Esophagus muscularis mucosa (tissue), 4 donors: ENCODE results near the gene PACRG. TPM values are rescaled to one million over a fixed set of nuclear protein-coding genes. Genes with fewer than 3 reads are reported as not detected.
A peak's percentile ranks its signal among the peaks of the same experiment; 100 is the strongest.

ENCODE experiments used
- DNase-seq: peaks from one replicate; pipeline ENCODE4 v3.0.0-alpha.2; 2017; ENCODE audit errors: extremely low spot score
- H3K27ac ChIP-seq, 4 donors: fragments of 200-600 bp; sonication (generic); replicated peaks in 1 of 4; 1 replicate in 3 of 4; 2 replicates in 1 of 4; pipeline ENCODE4 v1.5.1; 2016 to 2019; ENCODE audit warnings: mild to moderate bottlenecking in 1 of 4
- H3K27me3 ChIP-seq, 4 donors: fragments of 200-600 bp; sonication (generic); one replicate each; pipeline versions ENCODE4 v1.5.1 to v1.6.0; 2016 to 2019
- H3K36me3 ChIP-seq, 4 donors: fragments of 200-600 bp; sonication (generic); one replicate each; pipeline ENCODE4 v1.5.1; 2016 to 2019
- H3K4me1 ChIP-seq, 4 donors: fragments of 200-600 bp; sonication (generic); one replicate each; pipeline ENCODE4 v1.5.1; 2016 to 2019
- H3K4me3 ChIP-seq, 4 donors: fragments of 200-600 bp; sonication (generic); 1 replicate in 2 of 4; 2 replicates in 2 of 4; pipeline ENCODE4 v1.5.1; 2016 to 2019; ENCODE audit warnings: mild to moderate bottlenecking in 4 of 4, moderate library complexity in 1 of 4
- H3K9me3 ChIP-seq, 4 donors: fragments of 200-600 bp; sonication (generic); 1 replicate in 3 of 4; 2 replicates in 1 of 4; pipeline ENCODE4 v1.5.1; 2016 to 2019
- CTCF ChIP-seq, 3 experiments: fragments of 200-600 bp in 2 of 3; fragments of 450-650 bp in 1 of 3; sonication (generic) in 2 of 3; IDR thresholded peaks; one replicate each; pipeline ENCODE4 v1.5.1; 2017 to 2019; ENCODE audit warnings: antibody characterized with exemption in 3 of 3, mild to moderate bottlenecking in 2 of 3, moderate library complexity in 1 of 3
- EP300 ChIP-seq: sonication (generic); formaldehyde crosslinking; IDR thresholded peaks from one replicate; pipeline ENCODE4 v1.6.1; 2017; ENCODE audit warnings: antibody characterized with exemption
- POLR2A ChIP-seq: fragments of 450-650 bp; IDR thresholded peaks from one replicate; pipeline ENCODE4 v1.6.1; 2017; ENCODE audit warnings: antibody characterized with exemption, moderate library complexity, mild to moderate bottlenecking, low read depth
- POLR2AphosphoS5 ChIP-seq, 2 donors: sonication (generic); formaldehyde crosslinking; IDR thresholded peaks; one replicate each; pipeline ENCODE4 v1.6.1; 2017; ENCODE audit warnings: antibody characterized with exemption in 2 of 2
- WGBS: methylation state at CpG from one replicate; pipeline ENCODE4 v1.1.5; 2018; 5-methylcytosine and 5-hydroxymethylcytosine counted together
- intact Hi-C: fragments of 100-400 bp; cut with DNase I; formaldehyde crosslinking; loops from one replicate; pipeline ENCODE4 v1.15.1; 2023
- total RNA-seq, 4 donors: library from RNA; depleted of rRNA; stranded (reverse); fragments of >200 nt; gene quantifications; one replicate each; pipeline versions ENCODE4 v1.1.0 to v1.2.1, GENCODE V29; 2016

Gene PACRG
- total RNA-seq, 4 donors from 2014 or later = 1.3 to 3.5 (median 1.8) TPM; not detected in 1

- Histone ChIP-seq H3K4me1 (peaks cover 0 to 6% (median 3%) of the 10 kb centered on the region in 4 donors), H3K4me3 (no peak overlapping the region), H3K9me3 (no peaks in the 10 kb centered on the region), H3K27ac (peak overlapping the region in 2 of 4 donors; percentile 11 to 30), H3K36me3 (no peaks in the 10 kb centered on the region), H3K27me3 (no peaks in the 10 kb centered on the region)
- WGBS = 95% methylated on average over 4 of the region's 4 CpGs
- DNase-seq = no peak
- TF ChIP-seq EP300 = no peak
- TF ChIP-seq POLR2AphosphoS5 (IDR thresholded peaks at IDR 0.05) = no peak
- TF ChIP-seq POLR2A = no peak
- no peak for TF ChIP-seq CTCF (IDR thresholded peaks at IDR 0.05)
- intact Hi-C loops = no loop called here
Measured at GRCh38 chr6:163325390-163325784, 597.6 kb downstream of the PACRG start.

GRCh38 chr6:163327165-163327880 lies 599.5 kb downstream of the PACRG start:
- WGBS = 93% methylated on average over 9 of the region's 9 CpGs
- no peak for DNase-seq
- Histone ChIP-seq H3K27me3 (no peaks in the 10 kb centered on the region), H3K9me3 (no peaks in the 10 kb centered on the region), H3K27ac (no peak overlapping the region), H3K36me3 (no peaks in the 10 kb centered on the region), H3K4me3 (no peak overlapping the region), H3K4me1 (peaks cover 0 to 7% (median 0%) of the 10 kb centered on the region in 4 donors)
- no peak for TF ChIP-seq EP300
- intact Hi-C loops = no loop called here

GRCh38 chr6:163327921-163328320 lies 600.1 kb downstream of the PACRG start:
- TF ChIP-seq CTCF (IDR thresholded peaks at IDR 0.05) = no peak
- TF ChIP-seq POLR2AphosphoS5 (IDR thresholded peaks at IDR 0.05) = no peak
- TF ChIP-seq EP300 = no peak
- TF ChIP-seq POLR2A = no peak
- 54% methylated on average over 8 of the region's 8 CpGs for WGBS
- no peaks in the 10 kb centered on the region for H3K27me3 ChIP-seq
- intact Hi-C loops = no loop called here
- no peak overlapping the region for H3K4me3 ChIP-seq
- no peaks in the 10 kb centered on the region for H3K36me3 ChIP-seq
- H3K4me1 ChIP-seq = peaks cover 0 to 7% (median 0%) of the 10 kb centered on the region in 4 donors
- H3K27ac ChIP-seq = no peak overlapping the region
- no peak for DNase-seq
- no peaks in the 10 kb centered on the region for H3K9me3 ChIP-seq

GRCh38 chr6:163328411-163328810 lies 600.6 kb downstream of the PACRG start:
- no peak for DNase-seq
- Histone ChIP-seq H3K27me3 (no peaks in the 10 kb centered on the region), H3K4me3 (no peak overlapping the region), H3K9me3 (no peaks in the 10 kb centered on the region), H3K36me3 (no peaks in the 10 kb centered on the region), H3K27ac (no peak overlapping the region), H3K4me1 (peaks cover 0 to 7% (median under 1%) of the 10 kb centered on the region in 4 donors)
- 96% methylated on average over 10 of the region's 11 CpGs for whole genome bisulfite sequencing
- intact Hi-C loops = no loop called here
- TF ChIP-seq CTCF (IDR thresholded peaks at IDR 0.05) = no peak
- TF ChIP-seq EP300 = no peak
- TF ChIP-seq POLR2A = no peak
- TF ChIP-seq POLR2AphosphoS5 (IDR thresholded peaks at IDR 0.05) = no peak

- no peak for TF ChIP-seq CTCF (IDR thresholded peaks at IDR 0.05)
- no peak for TF ChIP-seq EP300
- TF ChIP-seq POLR2AphosphoS5 (IDR thresholded peaks at IDR 0.05) = no peak
- no peak for TF ChIP-seq POLR2A
- no peaks in the 10 kb centered on the region for H3K9me3 ChIP-seq
- H3K27ac ChIP-seq = no peak overlapping the region
- H3K36me3 ChIP-seq = no peaks in the 10 kb centered on the region
- intact Hi-C loops = no loop called here
- no peak overlapping the region for H3K4me3 ChIP-seq
- peaks cover 2 to 17% (median 8%) of the 10 kb centered on the region in 4 donors for H3K4me1 ChIP-seq
- no peak for DNase-seq
- no peaks in the 10 kb centered on the region for H3K27me3 ChIP-seq
- WGBS = 75% methylated on average over 8 of the region's 9 CpGs
Measured at GRCh38 chr6:163329991-163330390, 602.2 kb downstream of the PACRG start.
